H1 (cell line): ENCODE measurements around the gene CALML5. TPM values are rescaled to one million over a fixed set of nuclear protein-coding genes. Genes with fewer than 3 reads are reported as not detected.

Experiments used
- ATF2 ChIP-seq: IDR thresholded peaks from 2 replicates; pipeline ENCODE4 v1.6.1; 2012; ENCODE audit warnings: low read length, inconsistent platforms
- BRCA1 ChIP-seq: IDR thresholded peaks from 2 replicates; pipeline ENCODE4 v1.6.1; 2012; ENCODE audit warnings: low read depth, low read length, improper control_type of control experiment
- CHD1 ChIP-seq: IDR thresholded peaks from 2 replicates; pipeline ENCODE4 v1.6.1; 2012; ENCODE audit warnings: low read depth, low read length, improper control_type of control experiment
- CTBP2 ChIP-seq: IDR thresholded peaks from 2 replicates; pipeline ENCODE4 v1.7.0; 2011; ENCODE audit warnings: borderline replicate concordance, mild to moderate bottlenecking, moderate library complexity, mixed read lengths, low read length; ENCODE audit not compliant: insufficient read depth, insufficient read length
- GTF2F1 ChIP-seq: IDR thresholded peaks from 2 replicates; pipeline ENCODE4 v1.6.1; 2012; ENCODE audit warnings: low read depth, low read length, improper control_type of control experiment, borderline replicate concordance
- RAD21 ChIP-seq, 2 experiments: IDR thresholded peaks in 1 of 2; conservative IDR thresholded peaks in 1 of 2; 2 replicates each; pipeline ENCODE4 v1.6.1; 2011; ENCODE audit warnings: low read depth in 2 of 2, low read length in 2 of 2, improper control_type of control experiment in 1 of 2, inconsistent platforms in 1 of 2, mild to moderate bottlenecking in 1 of 2, moderate library complexity in 1 of 2
- SAP30 ChIP-seq: fragments of 300-600 bp; sonication (generic); IDR thresholded peaks from 2 replicates; pipeline ENCODE4 v1.7.1; 2012; ENCODE audit warnings: low read length, moderate library complexity, mild to moderate bottlenecking, inconsistent platforms; ENCODE audit not compliant: insufficient read depth, insufficient replicate concordance
- TAF1 ChIP-seq: IDR thresholded peaks from 2 replicates; pipeline ENCODE4 v1.6.1; 2011; ENCODE audit warnings: mild to moderate bottlenecking, low read depth, low read length
- ZNF274 ChIP-seq: IDR thresholded peaks from 2 replicates; pipeline ENCODE4 v1.7.0; 2012; ENCODE audit warnings: low read length, borderline replicate concordance; ENCODE audit errors: extremely low read depth
- polyA plus RNA-seq, 7 experiments: library from polyadenylated mRNA; depleted of rRNA in 3 of 7; stranded (reverse) in 5 of 7; unstranded in 2 of 7; fragments of >200 nt in 5 of 7; fragments of 200-250 nt in 2 of 7; gene quantifications; 1 replicate in 5 of 7; 2 replicates in 1 of 7; 4 replicates in 1 of 7; pipeline versions ENCODE4 v1.2.1 to v1.2.3, GENCODE V29; 2011 to 2013; ENCODE audit warnings: missing spikeins in 2 of 7, mixed read lengths in 2 of 7
- total RNA-seq: library from RNA; stranded (reverse); fragmentation: NEBNext Ultra II Directional; extraction: Animal tissue kit (Norgen Biotek cat#: 25700); gene quantifications from 2 replicates; pipeline ENCODE4 v1.2.1, GENCODE V29; 2021

Gene CALML5
- total and polyA plus RNA-seq, 2 of the 8 experiments (the other 6 are each of a cell fraction or from before 2014, with no cell fraction given) = not detected

DNA sequence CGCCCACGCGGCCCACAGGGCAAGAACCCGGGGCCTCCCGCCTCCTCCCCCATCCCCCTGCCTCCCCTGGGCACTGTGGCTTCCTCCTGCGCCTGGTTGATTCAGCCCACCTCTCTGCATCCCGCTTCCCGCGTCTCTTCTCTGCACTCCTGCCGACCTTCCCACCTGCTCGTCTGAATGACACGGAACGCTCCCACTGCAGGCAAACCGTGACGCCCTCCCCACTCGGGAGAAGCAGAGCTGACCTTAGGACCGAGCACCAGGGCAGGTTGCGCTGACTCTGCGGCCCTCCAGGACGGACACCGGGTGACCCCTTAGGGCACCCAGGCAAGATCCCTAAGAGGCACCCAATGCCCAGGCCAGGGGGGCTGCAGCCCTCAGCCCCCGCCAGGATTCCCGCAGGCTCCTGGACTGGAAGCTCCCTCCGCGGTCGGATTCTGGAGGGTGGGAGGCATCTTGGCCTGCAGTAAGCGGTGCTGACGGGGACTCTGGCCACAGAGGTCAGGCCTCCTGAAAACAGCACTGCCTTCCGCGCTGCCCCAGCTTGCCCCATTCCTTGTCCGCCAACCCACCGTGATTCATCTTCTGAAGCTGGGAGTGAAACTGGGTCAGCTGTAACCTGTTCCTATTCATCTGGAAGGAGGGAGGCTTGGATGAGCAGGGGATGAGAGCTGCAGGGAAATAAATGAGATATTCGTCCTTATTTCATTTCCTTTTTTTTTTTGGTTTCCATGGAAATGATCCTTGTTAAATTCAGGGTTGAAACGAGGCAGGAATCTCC, 26.4 kb upstream of the CALML5 start (continued):
- TF ChIP-seq ATF2 (no peak), BRCA1 (no peak), RAD21 (IDR thresholded peaks at IDR 0.05 in 1 of 2, conservative IDR thresholded peaks at IDR 0.05 in 1 of 2; ENCODE audit: low read depth in 2 of 2, low read length in 2 of 2) (no peak), CHD1 (no peak), TAF1 (no peak), ZNF274 (no peak), SAP30 (no peak), GTF2F1 (no peak), CTBP2 (no peak)
